ENCODE measurements around the gene WFDC1.

DNA sequence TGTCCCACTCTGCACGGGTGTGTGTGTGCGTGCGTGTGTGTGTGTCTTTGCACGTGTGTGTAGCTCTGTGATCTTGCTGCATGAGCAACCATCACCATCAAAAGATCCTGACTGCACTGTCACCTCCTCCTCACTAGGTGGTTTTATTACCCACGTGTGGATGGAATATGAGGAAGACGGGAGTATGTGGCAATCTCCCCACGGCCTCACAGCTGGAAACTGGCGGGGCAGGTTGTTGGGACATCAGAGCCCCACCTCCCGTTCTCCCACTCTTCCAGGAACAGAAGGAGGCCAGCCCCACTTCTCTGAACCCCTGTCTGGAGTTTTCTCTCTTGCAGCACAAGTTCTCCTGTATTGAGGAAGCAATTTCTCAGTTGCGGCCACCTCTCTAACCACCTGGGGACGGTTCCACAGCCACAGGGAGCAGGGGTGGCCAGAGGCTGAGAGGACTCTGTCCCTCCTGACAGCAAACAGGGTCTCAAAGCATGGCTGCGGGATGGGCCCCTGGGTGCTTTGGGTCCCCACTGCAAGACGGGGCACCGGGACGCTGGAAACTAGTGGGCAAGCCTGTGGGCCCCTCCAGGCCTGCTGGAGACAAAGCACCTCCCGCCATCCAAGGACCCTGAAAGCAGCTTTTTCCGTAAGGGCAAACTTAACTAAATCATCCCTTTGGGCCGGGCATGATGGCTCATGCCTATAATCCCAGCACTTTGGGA is 45.8 kb downstream of the WFDC1 start:
- TF ChIP-seq ARNT (IDR thresholded peaks at IDR 0.05) (no peak), CTBP1 (IDR thresholded peaks at IDR 0.05; ENCODE audit: borderline replicate concordance) (no peak), SUZ12 (IDR thresholded peaks at IDR 0.05) (no peak), SP1 (IDR thresholded peaks at IDR 0.05) (no peak), BHLHE40 (IDR thresholded peaks at IDR 0.05; ENCODE audit: borderline replicate concordance) (no peak), LEF1 (IDR thresholded peaks at IDR 0.05; ENCODE audit: borderline replicate concordance) (no peak), ZNF384 (IDR thresholded peaks at IDR 0.05) (no peak), FOXA1 (IDR thresholded peaks at IDR 0.05) (no peak), FOXM1 (IDR thresholded peaks at IDR 0.05; ENCODE audit: borderline replicate concordance) (no peak), TARDBP (IDR thresholded peaks at IDR 0.05) (no peak)
- TF ChIP-seq, protein P1, sequence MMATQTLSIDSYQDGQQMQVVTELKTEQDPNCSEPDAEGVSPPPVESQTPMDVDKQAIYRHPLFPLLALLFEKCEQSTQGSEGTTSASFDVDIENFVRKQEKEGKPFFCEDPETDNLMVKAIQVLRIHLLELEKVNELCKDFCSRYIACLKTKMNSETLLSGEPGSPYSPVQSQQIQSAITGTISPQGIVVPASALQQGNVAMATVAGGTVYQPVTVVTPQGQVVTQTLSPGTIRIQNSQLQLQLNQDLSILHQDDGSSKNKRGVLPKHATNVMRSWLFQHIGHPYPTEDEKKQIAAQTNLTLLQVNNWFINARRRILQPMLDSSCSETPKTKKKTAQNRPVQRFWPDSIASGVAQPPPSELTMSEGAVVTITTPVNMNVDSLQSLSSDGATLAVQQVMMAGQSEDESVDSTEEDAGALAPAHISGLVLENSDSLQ (IDR thresholded peaks at IDR 0.05): no peak
